GM21529 (cell line): ENCODE data around the gene CARD11.

Experiments used
- ATAC-seq: cut with Tn5 transposase; IDR thresholded peaks from one replicate; pipeline ENCODE4 v1.9.1; 2021; ENCODE audit not compliant: unreplicated experiment

Gene CARD11

GRCh38 chr7:2856388-2857169, 187.1 kb downstream of the CARD11 start:
- no peak for ATAC-seq
